ENCODE results near the gene ENPP6. TPM values are rescaled to one million over a fixed set of nuclear protein-coding genes. Genes with fewer than 3 reads are reported as not detected.

Gene ENPP6
- total RNA-seq, 1 donor from 2014 or later, result 0.61 TPM

GRCh38 chr4:184094532-184095159 is 123.0 kb downstream of the ENPP6 start:
- Mint-ChIP-seq H3K36me3 (ENCODE audit: low read depth) (no peaks in the 10 kb centered on the region), H3K4me3 (no peak overlapping the region), H3K27ac (no peak overlapping the region), H3K27me3 (peaks cover 15% of the 10 kb centered on the region), H3K9me3 (no peaks in the 10 kb centered on the region), H3K4me1 (peaks cover 2% of the 10 kb centered on the region)
- intact Hi-C loops (cut with micrococcal nuclease), result loop anchor here (5.0 kb wide), 1 partner anchor 267 kb away; no protein-coding TSS in a partner anchor
- no peak for DNase-seq

- Mint-ChIP-seq H3K36me3 (ENCODE audit: low read depth) (no peaks in the 10 kb centered on the region), H3K27ac (no peak overlapping the region), H3K4me1 (peaks cover under 1% of the 10 kb centered on the region), H3K9me3 (no peaks in the 10 kb centered on the region), H3K4me3 (no peak overlapping the region), H3K27me3 (peaks cover 19% of the 10 kb centered on the region)
- intact Hi-C loops (cut with micrococcal nuclease), result loop anchor here (5.0 kb wide), 1 partner anchor 265 kb away; no protein-coding TSS in a partner anchor
- DNase-seq, result no peak
These were observed 125.7 kb downstream of the ENPP6 start for GRCh38 chr4:184091986-184092385.

GRCh38 chr4:184090571-184090970 is 127.1 kb downstream of the ENPP6 start:
- Mint-ChIP-seq H3K4me1 (no peaks in the 10 kb centered on the region), H3K4me3 (no peak overlapping the region), H3K27me3 (peaks cover 17% of the 10 kb centered on the region), H3K9me3 (no peaks in the 10 kb centered on the region), H3K27ac (no peak overlapping the region), H3K36me3 (ENCODE audit: low read depth) (no peaks in the 10 kb centered on the region)
- intact Hi-C loops (cut with micrococcal nuclease), result loop anchor here (5.0 kb wide), 1 partner anchor 263 kb away; no protein-coding TSS in a partner anchor
- no peak for DNase-seq

- H3K27ac Mint-ChIP-seq, result no peak overlapping the region
- H3K4me3 Mint-ChIP-seq, result no peak overlapping the region
- H3K27me3 Mint-ChIP-seq, result peaks cover 18% of the 10 kb centered on the region
- no peak for DNase-seq
- peaks cover 4% of the 10 kb centered on the region for H3K9me3 Mint-ChIP-seq
- intact Hi-C loops (cut with micrococcal nuclease), result no loop called here
- no peaks in the 10 kb centered on the region for H3K36me3 Mint-ChIP-seq (ENCODE audit: low read depth)
- no peaks in the 10 kb centered on the region for H3K4me1 Mint-ChIP-seq
These were observed 137.0 kb downstream of the ENPP6 start for GRCh38 chr4:184080674-184081073.

- no peaks in the 10 kb centered on the region for H3K9me3 Mint-ChIP-seq
- DNase-seq, result no peak
- no peaks in the 10 kb centered on the region for H3K4me1 Mint-ChIP-seq
- H3K36me3 Mint-ChIP-seq (ENCODE audit: low read depth), result no peaks in the 10 kb centered on the region
- H3K27ac Mint-ChIP-seq, result no peak overlapping the region
- intact Hi-C loops (cut with micrococcal nuclease), result no loop called here
- H3K27me3 Mint-ChIP-seq, result peaks cover 19% of the 10 kb centered on the region
- H3K4me3 Mint-ChIP-seq, result no peak overlapping the region
These were observed 142.8 kb downstream of the ENPP6 start for GRCh38 chr4:184074677-184075388.

- Mint-ChIP-seq H3K9me3 (no peaks in the 10 kb centered on the region), H3K4me1 (no peaks in the 10 kb centered on the region), H3K27ac (no peak overlapping the region), H3K4me3 (no peak overlapping the region), H3K36me3 (ENCODE audit: low read depth) (no peaks in the 10 kb centered on the region), H3K27me3 (peaks cover 10% of the 10 kb centered on the region)
- no peak for DNase-seq
- intact Hi-C loops (cut with micrococcal nuclease), result no loop called here
These were observed 149.6 kb downstream of the ENPP6 start for GRCh38 chr4:184067931-184068554.

- intact Hi-C loops (cut with micrococcal nuclease), result no loop called here
- H3K27ac Mint-ChIP-seq, result no peak overlapping the region
- H3K4me1 Mint-ChIP-seq, result no peaks in the 10 kb centered on the region
- no peak overlapping the region for H3K4me3 Mint-ChIP-seq
- peaks cover 4% of the 10 kb centered on the region for H3K27me3 Mint-ChIP-seq
- H3K36me3 Mint-ChIP-seq (ENCODE audit: low read depth), result no peaks in the 10 kb centered on the region
- no peaks in the 10 kb centered on the region for H3K9me3 Mint-ChIP-seq
- DNase-seq, result no peak
These were observed 150.9 kb downstream of the ENPP6 start for GRCh38 chr4:184066584-184067300.

GRCh38 chr4:184064877-184065276 is 152.8 kb downstream of the ENPP6 start:
- peaks cover 2% of the 10 kb centered on the region for H3K27me3 Mint-ChIP-seq

GRCh38 chr4:184062769-184063168 is 154.9 kb downstream of the ENPP6 start:
- Mint-ChIP-seq H3K27ac (no peak overlapping the region), H3K4me3 (no peak overlapping the region), H3K4me1 (no peaks in the 10 kb centered on the region), H3K36me3 (ENCODE audit: low read depth) (no peaks in the 10 kb centered on the region), H3K27me3 (peaks cover 2% of the 10 kb centered on the region), H3K9me3 (no peaks in the 10 kb centered on the region)
- intact Hi-C loops (cut with micrococcal nuclease), result no loop called here
- DNase-seq, result no peak

More at GRCh38 chr4:184064877-184065276, 152.8 kb downstream of the ENPP6 start:
- Mint-ChIP-seq H3K9me3 (no peaks in the 10 kb centered on the region), H3K4me1 (no peaks in the 10 kb centered on the region), H3K4me3 (no peak overlapping the region), H3K36me3 (ENCODE audit: low read depth) (no peaks in the 10 kb centered on the region), H3K27ac (no peak overlapping the region)
- intact Hi-C loops (cut with micrococcal nuclease), result no loop called here
- no peak for DNase-seq

- intact Hi-C loops (cut with micrococcal nuclease), result no loop called here
- H3K4me3 Mint-ChIP-seq, result no peak overlapping the region
- no peaks in the 10 kb centered on the region for H3K4me1 Mint-ChIP-seq
- H3K27ac Mint-ChIP-seq, result no peak overlapping the region
- H3K27me3 Mint-ChIP-seq, result no peaks in the 10 kb centered on the region
- H3K9me3 Mint-ChIP-seq, result no peaks in the 10 kb centered on the region
- no peaks in the 10 kb centered on the region for H3K36me3 Mint-ChIP-seq (ENCODE audit: low read depth)
- DNase-seq, result no peak
These were observed 156.1 kb downstream of the ENPP6 start for GRCh38 chr4:184061582-184061981.

- intact Hi-C loops (cut with micrococcal nuclease), result no loop called here
- H3K27me3 Mint-ChIP-seq, result peaks cover 2% of the 10 kb centered on the region
- no peak overlapping the region for H3K27ac Mint-ChIP-seq
- H3K9me3 Mint-ChIP-seq, result no peaks in the 10 kb centered on the region
- DNase-seq, result no peak
- H3K4me1 Mint-ChIP-seq, result no peaks in the 10 kb centered on the region
- no peaks in the 10 kb centered on the region for H3K36me3 Mint-ChIP-seq (ENCODE audit: low read depth)
- H3K4me3 Mint-ChIP-seq, result no peak overlapping the region
These were observed 158.6 kb downstream of the ENPP6 start for GRCh38 chr4:184059099-184059498.

- Mint-ChIP-seq H3K27me3 (peaks cover 2% of the 10 kb centered on the region), H3K9me3 (no peaks in the 10 kb centered on the region), H3K27ac (no peak overlapping the region), H3K4me3 (no peak overlapping the region), H3K4me1 (no peaks in the 10 kb centered on the region), H3K36me3 (ENCODE audit: low read depth) (no peaks in the 10 kb centered on the region)
- intact Hi-C loops (cut with micrococcal nuclease), result no loop called here
- DNase-seq, result no peak
These were observed 159.6 kb downstream of the ENPP6 start for GRCh38 chr4:184058026-184058425.

- Mint-ChIP-seq H3K4me3 (no peak overlapping the region), H3K27me3 (peaks cover 2% of the 10 kb centered on the region), H3K9me3 (no peaks in the 10 kb centered on the region), H3K36me3 (ENCODE audit: low read depth) (no peaks in the 10 kb centered on the region), H3K27ac (no peak overlapping the region), H3K4me1 (no peaks in the 10 kb centered on the region)
- DNase-seq, result no peak
- intact Hi-C loops (cut with micrococcal nuclease), result no loop called here
These were observed 160.8 kb downstream of the ENPP6 start for GRCh38 chr4:184056877-184057276.

- peaks cover 2% of the 10 kb centered on the region for H3K27me3 Mint-ChIP-seq
- H3K36me3 Mint-ChIP-seq (ENCODE audit: low read depth), result no peaks in the 10 kb centered on the region
- H3K4me1 Mint-ChIP-seq, result no peaks in the 10 kb centered on the region
- H3K27ac Mint-ChIP-seq, result no peak overlapping the region
- intact Hi-C loops (cut with micrococcal nuclease), result no loop called here
- no peaks in the 10 kb centered on the region for H3K9me3 Mint-ChIP-seq
- no peak for DNase-seq
- no peak overlapping the region for H3K4me3 Mint-ChIP-seq
These were observed 164.2 kb downstream of the ENPP6 start for GRCh38 chr4:184053434-184053833.
